ENCODE data around the gene IL10RA.

Gene IL10RA

GRCh38 chr11:118048472-118049370, 62.5 kb downstream of the IL10RA start:
- no peak for FAIRE-seq

- FAIRE-seq: no peak
These were observed 63.6 kb downstream of the IL10RA start for GRCh38 chr11:118049771-118050170.

- FAIRE-seq: no peak
These were observed 64.2 kb downstream of the IL10RA start for GRCh38 chr11:118050208-118050891.

Measured in colon (tissue), 2 donors.